Breast epithelium (tissue), 4 donors: ENCODE results near the gene RAI1. TPM values are rescaled to one million over a fixed set of nuclear protein-coding genes. Genes with fewer than 3 reads are reported as not detected.

Experiments used
- DNase-seq, 2 donors: peaks; one replicate each; pipeline ENCODE4 v3.0.0-alpha.2; 2019; ENCODE audit warnings: low spot score in 2 of 2
- H3K27ac ChIP-seq, 2 donors: fragments of 200-600 bp; sonication (generic) in 1 of 2; one replicate each; pipeline ENCODE4 v1.5.1; 2016 to 2019; ENCODE audit warnings: mild to moderate bottlenecking in 1 of 2
- H3K27me3 ChIP-seq, 2 donors: fragments of 200-600 bp; sonication (generic) in 1 of 2; one replicate each; pipeline versions ENCODE4 v1.5.1 to v1.6.0; 2017 to 2019; ENCODE audit warnings: control low read depth in 1 of 2, mild to moderate bottlenecking in 1 of 2
- H3K36me3 ChIP-seq: fragments of 200-600 bp; one replicate; pipeline ENCODE4 v1.5.1; 2019
- H3K4me1 ChIP-seq, 2 donors: fragments of 200-600 bp; sonication (generic); one replicate each; pipeline ENCODE4 v1.5.1; 2016 to 2019; ENCODE audit warnings: control low read depth in 1 of 2
- H3K4me3 ChIP-seq, 3 donors: fragments of 200-600 bp; sonication (generic); 1 replicate in 2 of 3; 2 replicates in 1 of 3; pipeline ENCODE4 v1.5.1; 2016 to 2019; ENCODE audit warnings: mild to moderate bottlenecking in 3 of 3, moderate library complexity in 2 of 3
- H3K9me3 ChIP-seq, 2 donors: fragments of 200-600 bp; sonication (generic) in 1 of 2; one replicate each; pipeline ENCODE4 v1.5.1; 2016 to 2019; ENCODE audit warnings: control low read depth in 1 of 2
- POLR2A ChIP-seq: fragments of 450-650 bp; IDR thresholded peaks from one replicate; pipeline ENCODE4 v1.6.1; 2016; ENCODE audit warnings: antibody characterized with exemption, mild to moderate bottlenecking, moderate library complexity
- POLR2AphosphoS5 ChIP-seq, 3 donors: sonication (generic); formaldehyde crosslinking; IDR thresholded peaks; one replicate each; pipeline ENCODE4 v1.6.1; 2017; ENCODE audit warnings: antibody characterized with exemption in 3 of 3
- intact Hi-C: fragments of 100-400 bp; cut with DNase I; formaldehyde crosslinking; loops from one replicate; pipeline ENCODE4 v1.15.1; 2023; ENCODE audit warnings: low total_unique reads
- total RNA-seq, 3 donors: library from RNA; depleted of rRNA; stranded (reverse); fragments of >200 nt; gene quantifications; one replicate each; pipeline ENCODE4 v1.1.0, GENCODE V29; 2016
- TF ChIP-seq, protein P1 (sequence below), 3 donors: fragments of 450-650 bp; IDR thresholded peaks; one replicate each; pipeline ENCODE4 v1.5.1; 2016 to 2017; ENCODE audit warnings: antibody characterized with exemption in 3 of 3, mild to moderate bottlenecking in 3 of 3, moderate library complexity in 3 of 3

The RAI1 gene
- total RNA-seq, 3 donors from 2014 or later = 5.6 to 25.6 (median 20.6) TPM

DNA sequence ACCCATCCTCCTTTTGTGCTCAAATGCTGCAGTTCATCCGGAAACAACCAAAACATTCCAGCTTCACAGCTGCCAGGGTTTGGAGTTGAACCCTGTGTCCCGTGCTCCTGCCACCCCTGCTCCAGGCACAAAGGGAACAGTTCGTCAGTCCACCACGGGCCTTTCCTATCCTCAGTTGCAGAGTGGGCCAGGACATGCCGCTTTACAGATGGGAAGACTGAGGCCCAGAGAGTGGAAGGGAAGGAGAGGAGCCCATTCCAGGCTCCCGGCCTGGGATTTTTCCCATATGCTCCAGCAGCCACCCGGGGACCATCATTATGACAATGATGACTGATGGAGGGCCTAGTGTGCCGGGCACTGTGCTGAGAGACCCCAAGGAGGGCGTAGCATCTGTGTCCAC is 27.6 kb downstream of the RAI1 start:
- no peaks in the 10 kb centered on the region for H3K36me3 ChIP-seq
- H3K27ac ChIP-seq = peak overlapping the region; percentile 91 to 92
- intact Hi-C loops = no loop called here
- H3K27me3 ChIP-seq = no peaks in the 10 kb centered on the region
- peaks cover 15 to 33% of the 10 kb centered on the region in 2 donors for H3K4me1 ChIP-seq
- no peak overlapping the region for H3K4me3 ChIP-seq
- TF ChIP-seq POLR2A (no peak), POLR2AphosphoS5 (IDR thresholded peaks at IDR 0.05) (no peak)
- TF ChIP-seq, protein P1, sequence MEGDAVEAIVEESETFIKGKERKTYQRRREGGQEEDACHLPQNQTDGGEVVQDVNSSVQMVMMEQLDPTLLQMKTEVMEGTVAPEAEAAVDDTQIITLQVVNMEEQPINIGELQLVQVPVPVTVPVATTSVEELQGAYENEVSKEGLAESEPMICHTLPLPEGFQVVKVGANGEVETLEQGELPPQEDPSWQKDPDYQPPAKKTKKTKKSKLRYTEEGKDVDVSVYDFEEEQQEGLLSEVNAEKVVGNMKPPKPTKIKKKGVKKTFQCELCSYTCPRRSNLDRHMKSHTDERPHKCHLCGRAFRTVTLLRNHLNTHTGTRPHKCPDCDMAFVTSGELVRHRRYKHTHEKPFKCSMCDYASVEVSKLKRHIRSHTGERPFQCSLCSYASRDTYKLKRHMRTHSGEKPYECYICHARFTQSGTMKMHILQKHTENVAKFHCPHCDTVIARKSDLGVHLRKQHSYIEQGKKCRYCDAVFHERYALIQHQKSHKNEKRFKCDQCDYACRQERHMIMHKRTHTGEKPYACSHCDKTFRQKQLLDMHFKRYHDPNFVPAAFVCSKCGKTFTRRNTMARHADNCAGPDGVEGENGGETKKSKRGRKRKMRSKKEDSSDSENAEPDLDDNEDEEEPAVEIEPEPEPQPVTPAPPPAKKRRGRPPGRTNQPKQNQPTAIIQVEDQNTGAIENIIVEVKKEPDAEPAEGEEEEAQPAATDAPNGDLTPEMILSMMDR (IDR thresholded peaks at IDR 0.05) = no peak
- no peaks in the 10 kb centered on the region for H3K9me3 ChIP-seq
- no peak for DNase-seq

- H3K9me3 ChIP-seq = no peaks in the 10 kb centered on the region
- no peaks in the 10 kb centered on the region for H3K36me3 ChIP-seq
- H3K27me3 ChIP-seq = no peaks in the 10 kb centered on the region
- intact Hi-C loops = loop anchor here (10.0 kb wide), 1 partner anchor 1095 kb away; no protein-coding TSS in a partner anchor
- no peak for DNase-seq
- H3K4me3 ChIP-seq = no peak overlapping the region
- TF ChIP-seq POLR2AphosphoS5 (IDR thresholded peaks at IDR 0.05) = no peak
- TF ChIP-seq, protein P1 (IDR thresholded peaks at IDR 0.05) = no peak
- no peak for TF ChIP-seq POLR2A
- H3K4me1 ChIP-seq = peaks cover 15 to 44% of the 10 kb centered on the region in 2 donors
- peak overlapping the region; percentile 91 to 92 for H3K27ac ChIP-seq
These were observed 28.6 kb downstream of the RAI1 start for GRCh38 chr17:17709815-17710321.

- Histone ChIP-seq H3K4me3 (no peak overlapping the region), H3K27me3 (no peaks in the 10 kb centered on the region), H3K4me1 (peaks cover 15 to 48% of the 10 kb centered on the region in 2 donors), H3K9me3 (no peaks in the 10 kb centered on the region), H3K27ac (peak overlapping the region; percentile 91 to 92), H3K36me3 (no peaks in the 10 kb centered on the region)
- TF ChIP-seq POLR2AphosphoS5 (IDR thresholded peaks at IDR 0.05) = no peak
- TF ChIP-seq POLR2A = no peak
- TF ChIP-seq, protein P1 (IDR thresholded peaks at IDR 0.05) = no peak
- intact Hi-C loops = loop anchor here (10.0 kb wide), 1 partner anchor 1096 kb away; no protein-coding TSS in a partner anchor
- no peak for DNase-seq
These were observed 29.1 kb downstream of the RAI1 start for GRCh38 chr17:17710355-17710727.

GRCh38 chr17:17710728-17711541 is 29.7 kb downstream of the RAI1 start:
- Histone ChIP-seq H3K27me3 (no peaks in the 10 kb centered on the region), H3K4me3 (peak overlapping the region in 1 of 3 donors; percentile 20), H3K27ac (peak overlapping the region; percentile 91 to 92), H3K9me3 (no peaks in the 10 kb centered on the region), H3K36me3 (no peaks in the 10 kb centered on the region), H3K4me1 (peaks cover 15 to 48% of the 10 kb centered on the region in 2 donors)
- intact Hi-C loops = loop anchor here (10.0 kb wide), 1 partner anchor 1096 kb away; no protein-coding TSS in a partner anchor
- peak; percentile 81 to 85 for DNase-seq
- TF ChIP-seq, protein P1 (IDR thresholded peaks at IDR 0.05) = no peak
- TF ChIP-seq POLR2A (no peak), POLR2AphosphoS5 (IDR thresholded peaks at IDR 0.05) (peak in 2 of 3 donors; percentile 16 to 32)

- Histone ChIP-seq H3K27ac (peak overlapping the region; percentile 91 to 92), H3K27me3 (no peaks in the 10 kb centered on the region), H3K4me3 (peak overlapping the region in 1 of 3 donors; percentile 20), H3K36me3 (no peaks in the 10 kb centered on the region), H3K9me3 (no peaks in the 10 kb centered on the region), H3K4me1 (peaks cover 15 to 48% of the 10 kb centered on the region in 2 donors)
- intact Hi-C loops = loop anchor here (10.0 kb wide), 1 partner anchor 1097 kb away; no protein-coding TSS in a partner anchor
- DNase-seq = no peak
- TF ChIP-seq POLR2AphosphoS5 (IDR thresholded peaks at IDR 0.05) (no peak), POLR2A (no peak)
- TF ChIP-seq, protein P1 (IDR thresholded peaks at IDR 0.05) = no peak
These were observed 30.4 kb downstream of the RAI1 start for GRCh38 chr17:17711641-17712162.
